K562 (cell line): ENCODE results near the gene PIGV. TPM values are rescaled to one million over a fixed set of nuclear protein-coding genes. Genes with fewer than 3 reads are reported as not detected.

Experiments used
- BACH1 ChIP-seq: fragments of 200-800 bp; sonication (Bioruptor generic); IDR thresholded peaks from 2 replicates; pipeline ENCODE4 v1.6.1; 2016; ENCODE audit warnings: missing genetic modification characterization, missing compliant biosample characterization
- BCOR ChIP-seq: fragments of 450-650 bp; IDR thresholded peaks from 2 replicates; pipeline ENCODE4 v1.6.1; 2016
- BRD9 ChIP-seq: fragments of 450-650 bp; IDR thresholded peaks from 2 replicates; pipeline ENCODE4 v1.6.1; 2018; ENCODE audit warnings: low read depth; ENCODE audit not compliant: partially characterized antibody
- CREB1 ChIP-seq, 2 experiments: sonication (generic) in 1 of 2; formaldehyde crosslinking in 1 of 2; IDR thresholded peaks; 2 replicates each; pipeline versions ENCODE4 v1.6.1 to v1.8.0; 2012 to 2022; ENCODE audit warnings: inconsistent platforms in 1 of 2, mild to moderate bottlenecking in 1 of 2, missing genetic modification reagents in 1 of 2, moderate library complexity in 1 of 2
- EP400 ChIP-seq: fragments of 450-650 bp; IDR thresholded peaks from 2 replicates; pipeline ENCODE4 v1.6.1; 2017; ENCODE audit warnings: antibody characterized with exemption, mild to moderate bottlenecking, moderate library complexity
- GTF2E2 ChIP-seq: fragments of 200-800 bp; sonication (Bioruptor generic); IDR thresholded peaks from 2 replicates; pipeline ENCODE4 v1.6.1; 2016; ENCODE audit warnings: missing genetic modification characterization, missing compliant biosample characterization
- HNRNPUL1 ChIP-seq: fragments of 200-400 bp; formaldehyde crosslinking; IDR thresholded peaks from 2 replicates; pipeline ENCODE4 v1.6.1; 2017; ENCODE audit warnings: low read length
- MCM3 ChIP-seq: fragments of 450-650 bp; IDR thresholded peaks from 2 replicates; pipeline ENCODE4 v1.6.1; 2016
- TFAM ChIP-seq: fragments of 250-450 bp; sonication (Bioruptor Pico); conservative IDR thresholded peaks from 2 replicates; pipeline ENCODE4 v1.5.0; 2021; ENCODE audit warnings: mild to moderate bottlenecking, moderate library complexity
- polyA plus RNA-seq, 8 experiments: library from polyadenylated mRNA; depleted of rRNA in 4 of 8; stranded (reverse) in 5 of 8; unstranded in 3 of 8; fragments of >200 nt; fragmentation: Nextera tagmentation in 2 of 8; fragmentation: Illumina TruSeq in 1 of 8; extraction: Ambion mirVana in 2 of 8; extraction: Trizol in 1 of 8; gene quantifications; 2 replicates each; pipeline versions ENCODE4 v1.2.1 to v1.2.3, GENCODE V29; 2011 to 2014; ENCODE audit warnings: inconsistent platforms in 1 of 8, missing spikeins in 1 of 8
- total RNA-seq, 7 experiments: library from RNA; depleted of rRNA in 6 of 7; stranded (reverse); fragments of >200 nt in 6 of 7; fragmentation: Illumina TruSeq in 2 of 7; extraction: Trizol in 2 of 7; gene quantifications; 2 replicates each; pipeline versions ENCODE4 v1.2.1 to v1.2.3, GENCODE V29; 2011 to 2021; ENCODE audit warnings: low replicate concordance in 1 of 7
- TF ChIP-seq, protein P1 (sequence below), 2 experiments: fragments of 450-650 bp in 1 of 2; sonication (generic) in 1 of 2; formaldehyde crosslinking in 1 of 2; IDR thresholded peaks; 2 replicates each; pipeline versions ENCODE4 v1.7.1 to v1.9.0; 2016 to 2022; ENCODE audit warnings: inconsistent platforms in 1 of 2, mild to moderate bottlenecking in 1 of 2, missing genetic modification reagents in 1 of 2
- TF ChIP-seq, protein P2 (sequence below): fragments of 250-450 bp; sonication (Bioruptor Pico); IDR thresholded peaks from 2 replicates; pipeline ENCODE4 v1.8.0; 2021; ENCODE audit warnings: moderate library complexity, mild to moderate bottlenecking, inconsistent platforms
- TF ChIP-seq, protein P3 (sequence below): fragments of 250-450 bp; sonication (Bioruptor Pico); IDR thresholded peaks from 2 replicates; pipeline ENCODE4 v1.5.0; 2021
- TF ChIP-seq, protein P4 (sequence below): fragments of 450-650 bp; IDR thresholded peaks from 2 replicates; pipeline ENCODE4 v1.6.1; 2016; ENCODE audit warnings: missing biosample characterization, missing genetic modification characterization
- TF ChIP-seq, protein P5 (sequence below): conservative IDR thresholded peaks from 2 replicates; pipeline ENCODE4 v1.6.1; 2011; ENCODE audit warnings: low read depth, mild to moderate bottlenecking, low read length; ENCODE audit not compliant: control insufficient read depth

PIGV gene
- total and polyA plus RNA-seq, 9 of the 15 experiments (the other 6 are each of a cell fraction or from before 2014, with no cell fraction given) = 8.4 to 21.8 (median 11.7) TPM

DNA sequence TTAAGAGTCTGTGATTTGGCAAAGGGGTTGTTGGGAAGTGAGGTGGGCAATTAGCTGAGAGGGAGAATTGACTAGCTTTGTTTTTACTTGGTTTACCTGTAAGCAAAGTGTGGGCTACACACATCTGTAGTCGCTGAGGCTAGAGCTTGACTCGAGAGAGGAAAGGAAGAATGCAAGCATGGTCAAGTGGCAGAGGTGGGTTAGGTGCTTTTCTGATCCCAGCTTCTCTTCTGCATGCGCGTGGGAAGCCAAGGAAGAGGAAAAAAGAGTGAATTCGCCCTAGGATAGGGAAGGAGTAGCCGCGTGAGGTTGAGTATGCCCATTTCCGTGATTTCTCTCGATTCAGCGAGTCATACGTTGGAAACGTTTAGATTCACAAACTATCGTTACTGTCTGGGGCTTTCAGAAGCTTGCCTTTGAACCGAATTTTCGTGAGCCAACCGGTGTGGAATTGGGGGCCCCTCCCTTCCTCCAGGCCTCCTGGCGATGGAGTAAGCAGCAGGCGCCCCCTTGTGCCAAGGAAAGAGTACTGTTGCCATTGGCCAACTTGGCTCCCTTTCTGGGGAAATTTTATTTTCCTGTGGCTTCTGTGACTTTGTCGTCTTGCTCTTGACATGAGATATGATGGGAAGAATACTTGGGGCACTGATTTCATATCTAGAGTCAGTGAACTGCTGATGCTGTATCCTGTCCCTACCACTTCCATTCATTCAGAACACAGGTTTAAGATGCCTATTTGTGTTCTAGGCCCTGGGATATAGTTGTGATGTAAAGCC is 1.3 kb downstream of the PIGV start (continued):
- 0 out of 2 replicates have a peak, but pooled peaks have one; percentile 21 for TF ChIP-seq BCOR
- peak; percentile 66 for TF ChIP-seq EP400
- TF ChIP-seq, protein P1, sequence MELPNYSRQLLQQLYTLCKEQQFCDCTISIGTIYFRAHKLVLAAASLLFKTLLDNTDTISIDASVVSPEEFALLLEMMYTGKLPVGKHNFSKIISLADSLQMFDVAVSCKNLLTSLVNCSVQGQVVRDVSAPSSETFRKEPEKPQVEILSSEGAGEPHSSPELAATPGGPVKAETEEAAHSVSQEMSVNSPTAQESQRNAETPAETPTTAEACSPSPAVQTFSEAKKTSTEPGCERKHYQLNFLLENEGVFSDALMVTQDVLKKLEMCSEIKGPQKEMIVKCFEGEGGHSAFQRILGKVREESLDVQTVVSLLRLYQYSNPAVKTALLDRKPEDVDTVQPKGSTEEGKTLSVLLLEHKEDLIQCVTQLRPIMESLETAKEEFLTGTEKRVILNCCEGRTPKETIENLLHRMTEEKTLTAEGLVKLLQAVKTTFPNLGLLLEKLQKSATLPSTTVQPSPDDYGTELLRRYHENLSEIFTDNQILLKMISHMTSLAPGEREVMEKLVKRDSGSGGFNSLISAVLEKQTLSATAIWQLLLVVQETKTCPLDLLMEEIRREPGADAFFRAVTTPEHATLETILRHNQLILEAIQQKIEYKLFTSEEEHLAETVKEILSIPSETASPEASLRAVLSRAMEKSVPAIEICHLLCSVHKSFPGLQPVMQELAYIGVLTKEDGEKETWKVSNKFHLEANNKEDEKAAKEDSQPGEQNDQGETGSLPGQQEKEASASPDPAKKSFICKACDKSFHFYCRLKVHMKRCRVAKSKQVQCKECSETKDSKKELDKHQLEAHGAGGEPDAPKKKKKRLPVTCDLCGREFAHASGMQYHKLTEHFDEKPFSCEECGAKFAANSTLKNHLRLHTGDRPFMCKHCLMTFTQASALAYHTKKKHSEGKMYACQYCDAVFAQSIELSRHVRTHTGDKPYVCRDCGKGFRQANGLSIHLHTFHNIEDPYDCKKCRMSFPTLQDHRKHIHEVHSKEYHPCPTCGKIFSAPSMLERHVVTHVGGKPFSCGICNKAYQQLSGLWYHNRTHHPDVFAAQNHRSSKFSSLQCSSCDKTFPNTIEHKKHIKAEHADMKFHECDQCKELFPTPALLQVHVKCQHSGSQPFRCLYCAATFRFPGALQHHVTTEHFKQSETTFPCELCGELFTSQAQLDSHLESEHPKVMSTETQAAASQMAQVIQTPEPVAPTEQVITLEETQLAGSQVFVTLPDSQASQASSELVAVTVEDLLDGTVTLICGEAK (IDR thresholded peaks at IDR 0.05) = peak; percentile 64
- TF ChIP-seq, protein P1 (CRISPR knock-in tag; IDR thresholded peaks at IDR 0.05) = no peak
- TF ChIP-seq, protein P2, sequence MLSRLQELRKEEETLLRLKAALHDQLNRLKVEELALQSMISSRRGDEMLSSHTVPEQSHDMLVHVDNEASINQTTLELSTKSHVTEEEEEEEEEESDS = no peak
- peak; percentile 70; the same call in 1 of the 2 replicates for TF ChIP-seq BACH1 (tag)
- TF ChIP-seq TFAM (CRISPR knock-in tag) = no peak
- TF ChIP-seq, protein P3, sequence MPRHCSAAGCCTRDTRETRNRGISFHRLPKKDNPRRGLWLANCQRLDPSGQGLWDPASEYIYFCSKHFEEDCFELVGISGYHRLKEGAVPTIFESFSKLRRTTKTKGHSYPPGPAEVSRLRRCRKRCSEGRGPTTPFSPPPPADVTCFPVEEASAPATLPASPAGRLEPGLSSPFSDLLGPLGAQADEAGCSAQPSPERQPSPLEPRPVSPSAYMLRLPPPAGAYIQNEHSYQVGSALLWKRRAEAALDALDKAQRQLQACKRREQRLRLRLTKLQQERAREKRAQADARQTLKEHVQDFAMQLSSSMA (CRISPR knock-in tag) = no peak
- TF ChIP-seq BRD9 = peak; percentile 92
- no peak for TF ChIP-seq GTF2E2 (tag)
- no peak for TF ChIP-seq HNRNPUL1
- TF ChIP-seq, protein P4, sequence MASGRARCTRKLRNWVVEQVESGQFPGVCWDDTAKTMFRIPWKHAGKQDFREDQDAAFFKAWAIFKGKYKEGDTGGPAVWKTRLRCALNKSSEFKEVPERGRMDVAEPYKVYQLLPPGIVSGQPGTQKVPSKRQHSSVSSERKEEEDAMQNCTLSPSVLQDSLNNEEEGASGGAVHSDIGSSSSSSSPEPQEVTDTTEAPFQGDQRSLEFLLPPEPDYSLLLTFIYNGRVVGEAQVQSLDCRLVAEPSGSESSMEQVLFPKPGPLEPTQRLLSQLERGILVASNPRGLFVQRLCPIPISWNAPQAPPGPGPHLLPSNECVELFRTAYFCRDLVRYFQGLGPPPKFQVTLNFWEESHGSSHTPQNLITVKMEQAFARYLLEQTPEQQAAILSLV (tag) = 0 out of 2 replicates have a peak, but pooled peaks have one; percentile 4
- TF ChIP-seq CREB1 (IDR thresholded peaks at IDR 0.05) = no peak
- TF ChIP-seq CREB1 (CRISPR knock-in tag; IDR thresholded peaks at IDR 0.05) = no peak
- no peak for TF ChIP-seq MCM3
- TF ChIP-seq, protein P5, sequence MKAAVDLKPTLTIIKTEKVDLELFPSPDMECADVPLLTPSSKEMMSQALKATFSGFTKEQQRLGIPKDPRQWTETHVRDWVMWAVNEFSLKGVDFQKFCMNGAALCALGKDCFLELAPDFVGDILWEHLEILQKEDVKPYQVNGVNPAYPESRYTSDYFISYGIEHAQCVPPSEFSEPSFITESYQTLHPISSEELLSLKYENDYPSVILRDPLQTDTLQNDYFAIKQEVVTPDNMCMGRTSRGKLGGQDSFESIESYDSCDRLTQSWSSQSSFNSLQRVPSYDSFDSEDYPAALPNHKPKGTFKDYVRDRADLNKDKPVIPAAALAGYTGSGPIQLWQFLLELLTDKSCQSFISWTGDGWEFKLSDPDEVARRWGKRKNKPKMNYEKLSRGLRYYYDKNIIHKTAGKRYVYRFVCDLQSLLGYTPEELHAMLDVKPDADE = peak; percentile 46; the same call in 1 of the 2 replicates
